Spleen (tissue), 13 donors: ENCODE results near the gene CFAP45. TPM values are rescaled to one million over a fixed set of nuclear protein-coding genes. Genes with fewer than 3 reads are reported as not detected.

ENCODE experiments used
- DNase-seq: peaks from one replicate; pipeline ENCODE4 v3.0.0-alpha.2; 2020
- H3K27ac ChIP-seq, 8 donors: fragments of 200-600 bp; sonication (generic) in 7 of 8; 1 replicate in 4 of 8; 2 replicates in 4 of 8; pipeline versions ENCODE4 v1.5.0 to v1.8.0; 2016 to 2021; ENCODE audit warnings: inconsistent platforms in 4 of 8, mild to moderate bottlenecking in 4 of 8, moderate library complexity in 1 of 8
- H3K27me3 ChIP-seq, 7 donors: fragments of 200-600 bp; sonication (generic) in 6 of 7; replicated peaks in 1 of 7; 1 replicate in 4 of 7; 2 replicates in 3 of 7; pipeline versions ENCODE4 v1.5.0 to v1.8.0; 2016 to 2021; ENCODE audit warnings: inconsistent platforms in 3 of 7, mild to moderate bottlenecking in 1 of 7
- H3K36me3 ChIP-seq, 6 donors: fragments of 200-600 bp; sonication (generic) in 5 of 6; 1 replicate in 4 of 6; 2 replicates in 2 of 6; pipeline versions ENCODE4 v1.5.0 to v1.8.0; 2016 to 2021; ENCODE audit warnings: inconsistent platforms in 2 of 6
- H3K4me1 ChIP-seq, 6 donors: fragments of 200-600 bp; sonication (generic) in 5 of 6; 1 replicate in 3 of 6; 2 replicates in 3 of 6; pipeline versions ENCODE4 v1.5.0 to v1.8.0; 2016 to 2021; ENCODE audit warnings: inconsistent platforms in 3 of 6
- H3K4me3 ChIP-seq, 8 donors: fragments of 200-600 bp; sonication (generic) in 7 of 8; 1 replicate in 4 of 8; 2 replicates in 4 of 8; pipeline versions ENCODE4 v1.5.0 to v1.8.0; 2016 to 2021; ENCODE audit warnings: inconsistent platforms in 4 of 8, mild to moderate bottlenecking in 4 of 8, moderate library complexity in 2 of 8
- H3K9me3 ChIP-seq, 8 donors: fragments of 200-600 bp; sonication (generic) in 7 of 8; 1 replicate in 4 of 8; 2 replicates in 4 of 8; pipeline versions ENCODE4 v1.5.0 to v1.8.0; 2016 to 2021; ENCODE audit warnings: inconsistent platforms in 4 of 8
- CTCF ChIP-seq, 11 experiments: fragments of 200-600 bp in 7 of 11; fragments of 450-650 bp in 4 of 11; sonication (generic) in 4 of 11; IDR thresholded peaks in 8 of 11; conservative IDR thresholded peaks in 3 of 11; 1 replicate in 7 of 11; 2 replicates in 4 of 11; pipeline versions ENCODE4 v1.4.0 to v1.8.0; 2016 to 2021; ENCODE audit warnings: antibody characterized with exemption in 11 of 11, inconsistent platforms in 4 of 11, mild to moderate bottlenecking in 1 of 11
- POLR2A ChIP-seq, 3 donors: fragments of 450-650 bp; IDR thresholded peaks; one replicate each; pipeline ENCODE4 v1.5.1; 2017; ENCODE audit warnings: antibody characterized with exemption in 3 of 3, mild to moderate bottlenecking in 1 of 3
- POLR2AphosphoS5 ChIP-seq, 3 donors: sonication (generic); formaldehyde crosslinking; IDR thresholded peaks; one replicate each; pipeline ENCODE4 v1.5.1; 2017; ENCODE audit warnings: antibody characterized with exemption in 3 of 3
- WGBS, 5 donors: extraction: QIAGEN DNeasy Blood & Tissue Kit in 3 of 5; methylation state at CpG; one replicate each; pipeline versions ENCODE4 v1.1.5 to v1.1.7; 2013 to 2018; 5-methylcytosine and 5-hydroxymethylcytosine counted together
- intact Hi-C: fragments of 100-400 bp; cut with DNase I; formaldehyde crosslinking; loops from one replicate; pipeline ENCODE4 v1.15.0; 2023; ENCODE audit warnings: low total_unique reads
- long read RNA-seq, 2 donors: transcript quantifications; one replicate each; lab custom pipeline, GENCODE V29; 2026
- polyA plus RNA-seq, 3 donors: library from polyadenylated mRNA; stranded (reverse); fragments of 200-250 nt; gene quantifications; one replicate each; pipeline ENCODE4 v1.2.1, GENCODE V29; 2013
- total RNA-seq, 7 donors: library from RNA; depleted of rRNA in 3 of 7; stranded (reverse); fragments of >200 nt in 3 of 7; fragmentation: NEBNext Ultra II Directional in 4 of 7; extraction: Animal tissue kit (Norgen Biotek cat#: 25700) in 4 of 7; gene quantifications; one replicate each; pipeline versions ENCODE4 v1.1.0 to v1.2.1, GENCODE V29; 2016 to 2021
- donor health status: healthy with polysubstance abuse.
- donor health status: DM: no; HTN: no; CAD: no; lungs with moderate emphysema.
- donor health status: DM: no; HTN: no; CAD: no.
- donor health status: Bipolar disorder and iron deficiency.
- donor health status: healthy.
- donor health status: DM: no; HTN: no; CAD: no.
- donor health status: DM: yes; HTN: yes; CAD: no.

CFAP45 gene
- total RNA-seq = 1 to 10 TPM; 1.1 to 3.0 (median 2.0) TPM
- 1 to 10 TPM in 2 of 3 donors, under 1 TPM in 1; 0.58 to 2.8 (median 1.2) TPM for polyA plus RNA-seq
- long read RNA-seq, donor 1 = 0 reads
- long read RNA-seq, donor 2 = 0 reads

GRCh38 chr1:159900086-159900680 is at the start of gene CFAP45:
Gene CFAP45, minus strand, starts transcription at chr1:159900165. Its CDS starts 67 bp downstream, at chr1:159900098.
- Histone ChIP-seq H3K4me3 (no peak within 1 kb of the TSS), H3K36me3 (no peaks in the 10 kb centered on the region), H3K4me1 (peaks cover 6 to 63% (median 29%) of the 10 kb centered on the region in 6 donors), H3K27me3 (no peaks in the 10 kb centered on the region), H3K9me3 (peaks cover 0 to 7% (median 0%) of the 10 kb centered on the region in 8 donors), H3K27ac (peak within 1 kb of the TSS in 1 of 8 donors; percentile 43)
- peak; percentile 88 for DNase-seq
- TF ChIP-seq POLR2AphosphoS5 (IDR thresholded peaks at IDR 0.05) (peak in 2 of 3 donors; percentile 50 to 75), POLR2A (IDR thresholded peaks at IDR 0.05) (no peak)
- WGBS, 5 donors = 30 to 51% (median 37%) methylated on average over 20 to 30 of the region's 30 CpGs
- intact Hi-C loops = no loop called here

- DNase-seq = peak; percentile 6
- TF ChIP-seq CTCF (IDR thresholded peaks at IDR 0.05 in 8 of 11, conservative IDR thresholded peaks at IDR 0.05 in 3 of 11) = no peak
- no peak for TF ChIP-seq POLR2AphosphoS5 (IDR thresholded peaks at IDR 0.05)
- no peak for TF ChIP-seq POLR2A (IDR thresholded peaks at IDR 0.05)
- Histone ChIP-seq H3K4me1 (peaks cover 0 to 18% (median 12%) of the 10 kb centered on the region in 6 donors), H3K36me3 (no peaks in the 10 kb centered on the region), H3K27me3 (peaks cover 0 to 56% (median 21%) of the 10 kb centered on the region in 7 donors), H3K4me3 (no peak overlapping the region), H3K27ac (no peak overlapping the region), H3K9me3 (no peaks in the 10 kb centered on the region)
- WGBS, 5 donors = 77 to 90% (median 85%) methylated on average over 6 of the region's 6 CpGs
- intact Hi-C loops = no loop called here
Measured at GRCh38 chr1:159949123-159949522, 49.2 kb upstream of the CFAP45 start.

GRCh38 chr1:159947942-159948341 is 48.0 kb upstream of the CFAP45 start:
- Histone ChIP-seq H3K4me3 (no peak overlapping the region), H3K9me3 (no peaks in the 10 kb centered on the region), H3K4me1 (peaks cover 0 to 18% (median 12%) of the 10 kb centered on the region in 6 donors), H3K36me3 (no peaks in the 10 kb centered on the region), H3K27me3 (peaks cover 0 to 56% (median 24%) of the 10 kb centered on the region in 7 donors), H3K27ac (no peak overlapping the region)
- TF ChIP-seq POLR2A (IDR thresholded peaks at IDR 0.05) (no peak), CTCF (IDR thresholded peaks at IDR 0.05 in 8 of 11, conservative IDR thresholded peaks at IDR 0.05 in 3 of 11) (no peak), POLR2AphosphoS5 (IDR thresholded peaks at IDR 0.05) (no peak)
- intact Hi-C loops = no loop called here
- WGBS, 5 donors = 51 to 79% (median 67%) methylated on average over 1 of the region's 1 CpG
- DNase-seq = no peak

- TF ChIP-seq POLR2AphosphoS5 (IDR thresholded peaks at IDR 0.05) = no peak
- TF ChIP-seq POLR2A (IDR thresholded peaks at IDR 0.05) = no peak
- no peak for TF ChIP-seq CTCF (IDR thresholded peaks at IDR 0.05 in 8 of 11, conservative IDR thresholded peaks at IDR 0.05 in 3 of 11)
- intact Hi-C loops = no loop called here
- WGBS, 5 donors = 57 to 69% (median 65%) methylated on average over 9 of the region's 9 CpGs
- Histone ChIP-seq H3K4me1 (peaks cover 0 to 18% (median 12%) of the 10 kb centered on the region in 6 donors), H3K27ac (no peak overlapping the region), H3K27me3 (peaks cover 0 to 57% (median 24%) of the 10 kb centered on the region in 7 donors), H3K36me3 (no peaks in the 10 kb centered on the region), H3K4me3 (peak overlapping the region in 1 of 8 donors; percentile 63), H3K9me3 (no peaks in the 10 kb centered on the region)
- peak; percentile 15 for DNase-seq
Measured at GRCh38 chr1:159946242-159947187, 46.5 kb upstream of the CFAP45 start.
